ENCODE measurements around the gene AMH.

- no peak for TF ChIP-seq CTCF (IDR thresholded peaks at IDR 0.05)
- no peak for TF ChIP-seq POLR2A (IDR thresholded peaks at IDR 0.05)
Observed at GRCh38 chr19:2223959-2224358, 25.2 kb upstream of the AMH start.

All from thyroid gland (tissue), 4 donors.